Middle frontal gyrus (tissue), 1 donor: Measurements from ENCODE around the gene MESP1.

Experiments used
- DNase-seq: peaks from one replicate; pipeline ENCODE4 v3.0.0-alpha.2; 2015; ENCODE audit warnings: low spot score; ENCODE audit errors: extremely low spot score

The MESP1 gene

GRCh38 chr15:89781055-89781454 is 30.0 kb upstream of the MESP1 start:
- DNase-seq: no peak

GRCh38 chr15:89780601-89781000 is 29.6 kb upstream of the MESP1 start:
- DNase-seq: no peak

- DNase-seq: no peak
Measured at GRCh38 chr15:89778861-89779260, 27.8 kb upstream of the MESP1 start.

GRCh38 chr15:89777782-89778380 is 26.8 kb upstream of the MESP1 start:
- no peak for DNase-seq

GRCh38 chr15:89777073-89777751 is 26.2 kb upstream of the MESP1 start:
- DNase-seq: no peak

GRCh38 chr15:89776274-89777072 is 25.4 kb upstream of the MESP1 start, which contains the start of gene MESP2:
TSS of gene MESP2 (plus strand) at chr15:89776332. CDS start at chr15:89776358, 26 bp downstream.
- peak; percentile 66 for DNase-seq

GRCh38 chr15:89775815-89776214 is 24.8 kb upstream of the MESP1 start:
- DNase-seq: no peak

GRCh38 chr15:89774492-89774891 is 23.4 kb upstream of the MESP1 start:
- no peak for DNase-seq

- DNase-seq: no peak
Measured at GRCh38 chr15:89772932-89773583, 22.0 kb upstream of the MESP1 start.

GRCh38 chr15:89770041-89770440 is 19.0 kb upstream of the MESP1 start:
- no peak for DNase-seq

GRCh38 chr15:89769366-89769765 is 18.3 kb upstream of the MESP1 start:
- no peak for DNase-seq

- DNase-seq: no peak
Measured at GRCh38 chr15:89768071-89768500, 17.0 kb upstream of the MESP1 start.

- no peak for DNase-seq
Measured at GRCh38 chr15:89767411-89767915, 16.4 kb upstream of the MESP1 start.

- no peak for DNase-seq
Measured at GRCh38 chr15:89766357-89767311, 15.6 kb upstream of the MESP1 start.

GRCh38 chr15:89765694-89766093 is 14.6 kb upstream of the MESP1 start:
- DNase-seq: no peak

GRCh38 chr15:89761929-89762328 is 10.9 kb upstream of the MESP1 start:
- DNase-seq: no peak

- no peak for DNase-seq
Measured at GRCh38 chr15:89761009-89761831, 10.2 kb upstream of the MESP1 start.

GRCh38 chr15:89760303-89761008 is 9.4 kb upstream of the MESP1 start:
- DNase-seq: peak; percentile 47

- DNase-seq: no peak
Measured at GRCh38 chr15:89759835-89760234, 8.8 kb upstream of the MESP1 start.
